Body of pancreas (tissue), 4 donors: Measurements from ENCODE around the gene AOX1.

Experiments used
- CTCF ChIP-seq, 7 experiments: fragments of 450-650 bp in 4 of 7; fragments of 200-600 bp in 3 of 7; sonication (generic) in 3 of 7; IDR thresholded peaks; one replicate each; pipeline ENCODE4 v1.5.1; 2016 to 2019; ENCODE audit warnings: antibody characterized with exemption in 7 of 7
- POLR2A ChIP-seq, 3 donors: fragments of 450-650 bp; IDR thresholded peaks; one replicate each; pipeline ENCODE4 v1.6.1; 2016; ENCODE audit warnings: antibody characterized with exemption in 3 of 3, mild to moderate bottlenecking in 2 of 3

- TF ChIP-seq CTCF (IDR thresholded peaks at IDR 0.05) (no peak), POLR2A (IDR thresholded peaks at IDR 0.05) (no peak)
Observed at GRCh38 chr2:200652158-200652557, 66.3 kb downstream of the AOX1 start.
